ENCODE data around the gene ACSS1.

Gene ACSS1

GRCh38 chr20:25046181-25046641, 11.7 kb downstream of the ACSS1 start:
- DNase-seq (ENCODE audit: low spot score) = no peak

GRCh38 chr20:25045343-25045712, 12.6 kb downstream of the ACSS1 start:
- DNase-seq (ENCODE audit: low spot score) = no peak

GRCh38 chr20:25044660-25045342, 13.1 kb downstream of the ACSS1 start:
- no peak for DNase-seq (ENCODE audit: low spot score)

- DNase-seq (ENCODE audit: low spot score) = no peak
Measured at GRCh38 chr20:25044261-25044560, 13.7 kb downstream of the ACSS1 start.

DNA sequence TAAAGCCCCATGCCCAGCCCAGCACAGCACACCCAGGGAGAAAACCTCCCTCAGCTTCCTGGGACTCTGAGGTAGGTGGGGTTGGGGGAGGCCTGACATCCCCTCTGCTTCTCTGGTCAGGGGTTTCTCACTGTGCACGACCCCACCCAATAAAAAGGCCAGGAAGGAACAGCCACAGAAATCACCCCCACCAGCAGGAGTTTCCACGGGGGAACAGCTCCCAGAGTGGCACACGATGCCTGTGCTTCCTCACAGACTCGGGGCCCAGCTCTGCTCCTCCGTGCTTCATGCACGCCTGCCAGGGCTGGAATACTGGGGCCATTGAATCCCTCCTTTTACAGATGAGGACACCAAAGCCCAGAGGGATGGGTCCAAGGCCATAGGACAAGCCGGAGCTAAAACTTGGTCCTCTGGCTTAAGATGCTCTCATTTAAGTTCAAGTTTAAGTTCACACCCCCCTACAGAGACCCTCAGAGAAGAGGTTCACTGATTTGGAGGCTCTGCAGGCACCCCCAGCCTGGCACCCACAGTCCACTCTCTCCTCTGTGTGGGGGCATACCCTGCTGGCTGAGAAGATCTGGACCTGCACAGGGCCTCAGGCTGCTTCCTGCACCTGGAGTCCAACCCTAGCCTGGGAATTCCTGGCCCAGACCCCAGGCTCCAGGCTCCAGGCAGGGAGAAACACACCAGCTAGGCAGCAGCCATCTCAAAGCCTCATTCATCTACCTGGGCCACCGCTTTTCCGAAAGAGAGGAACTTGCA, 14.3 kb downstream of the ACSS1 start:
- DNase-seq (ENCODE audit: low spot score) = no peak

GRCh38 chr20:25042531-25043498, 15.1 kb downstream of the ACSS1 start:
- no peak for DNase-seq (ENCODE audit: low spot score)

DNA sequence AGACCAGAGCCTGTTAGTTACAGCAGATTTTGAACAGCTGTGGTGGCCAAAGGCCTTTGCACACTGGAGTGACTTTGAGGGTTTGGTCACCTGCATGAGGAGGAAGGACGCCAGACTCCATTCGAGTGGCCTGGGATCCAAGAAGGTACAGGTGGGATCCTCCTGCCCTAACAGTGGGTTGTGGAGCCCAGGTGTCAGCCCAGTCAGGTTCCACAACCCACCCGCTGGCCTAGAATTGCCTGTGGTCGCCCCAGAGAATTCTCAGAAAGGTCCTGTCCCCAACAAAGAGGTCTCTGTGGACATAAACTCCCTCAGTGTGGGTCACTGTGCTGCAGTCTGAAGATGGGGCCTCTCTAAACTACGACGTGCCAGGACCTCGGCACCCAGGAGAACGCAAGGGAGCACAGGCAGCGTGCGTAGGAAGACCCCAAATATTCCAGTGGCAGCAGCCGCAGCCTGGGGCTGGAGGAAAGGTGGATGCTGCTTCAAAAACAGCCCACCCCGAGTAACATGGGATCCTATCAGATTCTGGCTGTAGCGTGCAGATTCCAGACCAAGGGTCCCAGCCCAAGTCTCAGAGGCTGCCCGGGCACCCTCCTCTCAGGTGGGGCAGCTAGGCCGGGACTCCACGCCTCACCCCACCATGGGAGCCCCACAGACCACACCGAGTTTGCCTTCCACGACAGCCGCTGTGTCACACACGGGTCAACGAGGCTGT, 16.0 kb downstream of the ACSS1 start:
- no peak for DNase-seq (ENCODE audit: low spot score)

- peak; percentile 86 for DNase-seq (ENCODE audit: low spot score)
Measured at GRCh38 chr20:25040438-25040831, 17.5 kb downstream of the ACSS1 start.

DNA sequence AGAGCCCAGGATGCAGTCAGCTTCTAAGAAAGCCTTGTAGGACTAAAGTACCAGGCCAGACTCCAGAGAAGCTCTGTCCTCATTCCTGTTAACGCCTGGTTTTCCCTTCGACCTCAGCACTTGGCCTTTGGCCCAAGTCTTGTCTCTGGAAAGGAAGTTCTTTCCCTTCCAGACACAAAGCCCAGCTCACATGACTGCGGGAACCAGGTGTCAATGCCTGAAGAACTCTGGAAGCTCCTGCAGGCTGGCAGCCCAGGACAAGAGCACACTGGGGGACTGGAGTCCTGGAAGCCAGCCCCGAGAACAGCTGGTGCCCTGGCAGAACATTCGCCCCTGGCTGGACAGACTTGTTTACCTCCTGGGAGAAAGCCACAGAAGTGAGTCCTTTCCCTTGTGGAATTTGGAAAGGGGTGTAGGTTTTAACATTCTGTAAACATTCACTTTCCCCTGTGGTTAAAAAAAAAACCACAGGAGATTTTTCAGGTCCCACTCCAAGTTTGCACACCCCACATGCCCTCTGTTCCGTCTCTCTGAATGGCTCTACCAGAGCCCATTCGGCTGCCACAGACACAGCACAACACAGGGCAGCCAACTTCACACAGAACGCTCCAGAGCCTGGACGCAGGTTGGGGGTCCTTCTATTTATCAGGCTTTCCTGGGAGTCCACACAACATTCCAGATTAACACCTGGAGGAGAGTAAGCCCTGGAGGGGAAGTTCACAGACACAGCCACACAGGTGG, 18.1 kb downstream of the ACSS1 start:
- peak; percentile 12 for DNase-seq (ENCODE audit: low spot score)

DNA sequence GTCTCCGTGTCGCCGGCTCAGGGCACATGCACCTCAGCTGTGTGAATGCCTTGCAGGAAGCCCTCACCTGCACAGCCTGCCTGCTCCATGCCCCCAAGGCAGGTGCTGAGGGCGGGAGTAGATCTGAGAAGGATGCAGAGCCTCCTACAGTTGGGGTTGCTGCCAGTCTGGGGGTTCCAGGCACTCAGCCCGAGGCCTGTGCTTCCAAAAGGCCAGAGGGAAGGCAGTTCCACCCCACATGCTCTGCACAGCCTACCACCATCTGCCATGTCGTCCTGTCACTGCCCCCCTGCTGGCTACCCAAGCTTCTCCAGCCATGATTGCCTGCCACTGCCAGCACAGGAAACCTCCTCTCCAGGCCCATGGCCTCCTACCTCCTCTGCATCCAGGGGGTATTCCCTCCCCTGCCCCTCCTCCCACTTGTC, 19.3 kb downstream of the ACSS1 start:
- no peak for DNase-seq (ENCODE audit: low spot score)

GRCh38 chr20:25038103-25038410, 19.9 kb downstream of the ACSS1 start:
- DNase-seq (ENCODE audit: low spot score) = no peak

GRCh38 chr20:25037288-25038102, 20.4 kb downstream of the ACSS1 start:
- no peak for DNase-seq (ENCODE audit: low spot score)

DNA sequence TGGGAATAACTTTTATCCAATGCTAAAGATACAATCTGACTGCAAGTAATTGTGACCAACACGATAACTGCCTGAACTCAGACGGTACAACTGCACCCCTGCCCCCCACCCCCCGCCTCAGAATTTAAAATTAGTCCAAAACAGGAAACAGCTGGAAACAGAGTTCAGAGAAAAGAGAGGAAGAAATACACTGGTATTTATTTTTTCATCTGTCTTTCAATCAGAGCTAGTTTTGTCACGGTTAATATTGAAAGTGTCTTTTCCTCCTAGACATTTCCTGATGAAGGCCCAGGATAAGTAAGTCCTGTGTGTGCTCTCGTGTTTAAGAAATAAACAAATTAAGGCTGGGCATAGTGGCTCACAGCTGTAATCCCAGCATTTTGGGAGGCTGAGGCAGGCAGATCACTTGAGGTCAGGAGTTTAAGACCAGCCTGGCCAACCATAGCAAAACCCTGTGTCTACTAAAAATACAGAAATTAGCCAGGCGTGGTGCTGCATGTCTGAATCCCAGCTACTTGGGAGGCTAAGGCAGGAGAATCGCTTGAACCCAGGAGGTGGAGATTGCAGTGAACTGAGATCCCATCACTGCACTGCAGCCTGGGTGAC, 21.5 kb downstream of the ACSS1 start:
- no peak for DNase-seq (ENCODE audit: low spot score)

DNA sequence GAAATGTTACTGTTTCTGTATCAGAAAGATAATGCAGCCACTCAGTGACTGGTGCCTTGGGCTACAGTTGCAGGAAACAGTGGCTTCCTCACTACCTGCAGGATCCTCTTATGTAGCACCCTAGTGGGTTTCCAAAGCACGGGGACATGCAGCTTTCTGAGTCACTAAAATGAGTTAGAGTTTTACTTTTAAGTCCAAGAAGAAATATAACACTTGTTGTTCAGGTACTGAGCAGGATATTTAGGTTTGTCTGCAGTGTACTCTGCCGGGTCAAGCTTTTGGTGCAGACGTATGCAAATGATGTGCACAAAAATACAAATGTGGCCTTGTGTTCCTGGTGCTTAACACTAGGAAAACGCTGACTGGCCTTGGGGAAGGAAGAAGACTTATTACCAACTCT, 22.0 kb downstream of the ACSS1 start:
- DNase-seq (ENCODE audit: low spot score) = peak; percentile 25

- no peak for DNase-seq (ENCODE audit: low spot score)
Measured at GRCh38 chr20:25033924-25034300, 24.0 kb downstream of the ACSS1 start.

DNA sequence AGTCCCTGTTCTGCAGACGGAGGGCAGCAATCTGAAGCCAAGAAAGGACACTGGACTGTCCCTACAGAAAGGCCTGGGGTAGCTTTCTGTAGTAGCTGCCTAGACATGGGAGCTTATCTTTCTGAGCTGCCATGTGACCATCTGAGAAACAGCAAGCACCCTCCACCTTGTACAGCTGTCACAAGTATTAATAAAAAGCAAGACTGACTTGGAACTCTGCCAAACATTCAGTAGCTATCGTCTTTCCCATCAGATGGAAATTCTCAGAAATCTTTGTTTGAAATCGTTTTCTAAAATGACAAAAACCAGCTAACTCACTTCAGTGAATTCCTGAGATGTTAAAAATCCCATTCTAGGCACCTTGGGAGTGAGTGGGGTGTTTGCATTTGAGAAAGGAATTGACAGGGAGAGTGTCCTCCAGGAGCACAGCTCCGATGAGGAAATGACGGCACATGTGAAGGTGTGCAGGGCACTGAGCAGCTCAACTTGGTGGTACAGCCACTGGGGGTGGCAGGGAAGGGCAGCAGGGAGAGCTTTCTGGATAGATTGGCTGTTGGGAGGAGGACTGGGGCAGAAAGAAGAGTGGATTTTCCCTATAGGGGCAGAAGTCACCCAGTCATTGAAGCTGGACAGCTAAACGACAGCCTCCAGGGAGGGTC, 24.5 kb downstream of the ACSS1 start:
- DNase-seq (ENCODE audit: low spot score) = peak; percentile 53

DNA sequence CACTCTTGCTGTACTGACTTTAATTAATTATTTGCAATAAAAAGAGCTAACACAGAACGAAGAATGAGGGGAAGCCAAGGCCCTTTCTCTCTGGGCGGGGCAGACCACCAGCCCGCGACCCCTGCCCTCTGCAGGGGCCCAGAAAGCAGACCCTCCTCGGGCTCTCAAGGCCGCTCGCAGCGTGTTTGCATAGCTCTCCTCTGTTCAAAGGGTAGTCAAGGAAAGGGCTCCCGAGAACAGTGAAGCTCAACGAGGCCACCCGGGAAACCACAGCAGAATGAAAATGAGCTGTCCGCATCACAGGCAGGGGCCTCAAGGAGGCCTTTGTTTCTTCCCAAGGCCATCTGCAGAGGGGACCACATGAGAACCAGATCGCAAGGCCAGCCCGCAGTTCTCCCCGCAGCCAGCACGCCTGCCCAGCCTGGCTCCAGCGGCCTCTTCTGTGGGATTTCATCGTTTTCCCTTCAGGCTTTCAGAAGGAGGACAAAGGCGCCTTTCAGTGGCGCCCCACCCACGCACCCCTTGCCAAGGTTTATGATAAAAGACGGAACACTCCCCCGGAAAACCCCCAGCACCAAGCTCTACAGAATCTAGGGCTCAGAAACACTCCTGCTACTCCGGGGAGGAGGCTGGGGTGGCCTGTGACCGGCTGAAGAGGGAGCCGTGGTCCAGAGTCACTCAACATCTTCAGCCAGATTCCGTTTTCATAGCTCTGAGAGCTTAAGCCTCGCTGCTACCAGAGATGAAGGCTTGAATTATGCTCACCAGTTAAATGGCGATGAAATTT, 25.3 kb downstream of the ACSS1 start:
- DNase-seq (ENCODE audit: low spot score) = no peak

DNA sequence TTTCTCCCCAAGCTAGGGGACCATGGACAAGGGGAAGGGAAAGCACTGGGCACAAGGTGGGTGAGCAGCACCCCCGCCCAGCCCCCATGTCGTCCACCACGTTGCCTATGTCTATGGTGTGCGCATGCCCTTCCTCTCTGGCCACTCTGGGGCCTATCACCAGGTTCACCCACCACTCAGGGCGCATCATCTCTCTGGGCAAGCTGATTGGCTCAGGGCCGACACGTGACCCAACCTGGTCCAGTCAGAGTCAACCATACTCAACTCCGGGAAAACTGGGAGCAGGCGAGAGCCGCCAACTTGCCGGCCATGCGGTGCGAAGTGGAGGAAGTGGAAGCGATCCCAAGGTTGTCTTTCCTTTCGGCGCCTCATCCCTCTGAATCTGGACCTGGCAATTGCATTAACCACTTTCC, 25.9 kb downstream of the ACSS1 start:
- no peak for DNase-seq (ENCODE audit: low spot score)

DNA sequence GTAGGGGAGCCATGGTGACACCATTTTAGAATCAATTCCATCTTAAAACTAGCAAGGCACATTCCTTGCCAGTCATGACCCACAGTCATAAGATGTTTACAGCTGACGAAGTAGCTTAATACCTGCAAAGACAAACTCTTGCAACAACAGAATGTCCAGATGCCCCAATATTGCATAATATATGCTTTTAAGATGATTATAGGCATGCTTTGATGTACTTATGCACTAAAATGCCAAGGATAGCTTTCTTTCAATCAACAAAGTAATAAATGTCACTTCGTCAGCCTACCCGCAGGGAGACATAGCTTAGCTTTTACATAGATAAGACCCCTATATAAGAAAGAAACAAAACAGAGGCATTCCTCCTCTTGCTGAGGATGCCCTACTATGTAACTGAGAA, 26.7 kb downstream of the ACSS1 start:
- DNase-seq (ENCODE audit: low spot score) = no peak
